ENCODE results near the gene HOMER2.

GRCh38 chr15:82933576-82933975 lies 18.9 kb downstream of the HOMER2 start:
- TF ChIP-seq TOX (CRISPR knock-in tag; IDR thresholded peaks at IDR 0.05; ENCODE audit: borderline replicate concordance) = no peak
- no peak for TF ChIP-seq ZFP3 (CRISPR knock-in tag; IDR thresholded peaks at IDR 0.05)
- TF ChIP-seq, protein P1, sequence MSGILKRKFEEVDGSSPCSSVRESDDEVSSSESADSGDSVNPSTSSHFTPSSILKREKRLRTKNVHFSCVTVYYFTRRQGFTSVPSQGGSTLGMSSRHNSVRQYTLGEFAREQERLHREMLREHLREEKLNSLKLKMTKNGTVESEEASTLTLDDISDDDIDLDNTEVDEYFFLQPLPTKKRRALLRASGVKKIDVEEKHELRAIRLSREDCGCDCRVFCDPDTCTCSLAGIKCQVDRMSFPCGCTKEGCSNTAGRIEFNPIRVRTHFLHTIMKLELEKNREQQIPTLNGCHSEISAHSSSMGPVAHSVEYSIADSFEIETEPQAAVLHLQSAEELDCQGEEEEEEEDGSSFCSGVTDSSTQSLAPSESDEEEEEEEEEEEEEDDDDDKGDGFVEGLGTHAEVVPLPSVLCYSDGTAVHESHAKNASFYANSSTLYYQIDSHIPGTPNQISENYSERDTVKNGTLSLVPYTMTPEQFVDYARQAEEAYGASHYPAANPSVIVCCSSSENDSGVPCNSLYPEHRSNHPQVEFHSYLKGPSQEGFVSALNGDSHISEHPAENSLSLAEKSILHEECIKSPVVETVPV (CRISPR knock-in tag; IDR thresholded peaks at IDR 0.05) = no peak
- TF ChIP-seq TCF4 (CRISPR knock-in tag; IDR thresholded peaks at IDR 0.05; ENCODE audit: borderline replicate concordance) = no peak
- no peak for TF ChIP-seq GLIS3 (CRISPR knock-in tag; IDR thresholded peaks at IDR 0.05)
- no peak for TF ChIP-seq SNAI2 (CRISPR knock-in tag; IDR thresholded peaks at IDR 0.05)
- no peak for TF ChIP-seq ISL1 (CRISPR knock-in tag; IDR thresholded peaks at IDR 0.05)
- TF ChIP-seq CREB5 (CRISPR knock-in tag; IDR thresholded peaks at IDR 0.05; ENCODE audit: low read depth) = no peak
- TF ChIP-seq PPARA (CRISPR knock-in tag; IDR thresholded peaks at IDR 0.05; ENCODE audit: borderline replicate concordance) = no peak
- TF ChIP-seq POU6F1 (CRISPR knock-in tag; IDR thresholded peaks at IDR 0.05; ENCODE audit: borderline replicate concordance, low read depth) = no peak
- TF ChIP-seq TSHZ2 (CRISPR knock-in tag; IDR thresholded peaks at IDR 0.05) = no peak
- no peak for TF ChIP-seq ARNTL (CRISPR knock-in tag; IDR thresholded peaks at IDR 0.05; ENCODE audit: borderline replicate concordance, low read depth)
- TF ChIP-seq ZC3H10 (CRISPR knock-in tag; IDR thresholded peaks at IDR 0.05) = no peak
- TF ChIP-seq, protein P2, sequence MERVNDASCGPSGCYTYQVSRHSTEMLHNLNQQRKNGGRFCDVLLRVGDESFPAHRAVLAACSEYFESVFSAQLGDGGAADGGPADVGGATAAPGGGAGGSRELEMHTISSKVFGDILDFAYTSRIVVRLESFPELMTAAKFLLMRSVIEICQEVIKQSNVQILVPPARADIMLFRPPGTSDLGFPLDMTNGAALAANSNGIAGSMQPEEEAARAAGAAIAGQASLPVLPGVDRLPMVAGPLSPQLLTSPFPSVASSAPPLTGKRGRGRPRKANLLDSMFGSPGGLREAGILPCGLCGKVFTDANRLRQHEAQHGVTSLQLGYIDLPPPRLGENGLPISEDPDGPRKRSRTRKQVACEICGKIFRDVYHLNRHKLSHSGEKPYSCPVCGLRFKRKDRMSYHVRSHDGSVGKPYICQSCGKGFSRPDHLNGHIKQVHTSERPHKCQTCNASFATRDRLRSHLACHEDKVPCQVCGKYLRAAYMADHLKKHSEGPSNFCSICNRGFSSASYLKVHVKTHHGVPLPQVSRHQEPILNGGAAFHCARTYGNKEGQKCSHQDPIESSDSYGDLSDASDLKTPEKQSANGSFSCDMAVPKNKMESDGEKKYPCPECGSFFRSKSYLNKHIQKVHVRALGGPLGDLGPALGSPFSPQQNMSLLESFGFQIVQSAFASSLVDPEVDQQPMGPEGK (CRISPR knock-in tag; IDR thresholded peaks at IDR 0.05; ENCODE audit: borderline replicate concordance) = no peak

Data from SK-N-SH treated with all-trans-retinoic acid at 6 μM for 48 hours (cell line).